Dendritic cell treated with granulocyte-macrophage colony-stimulating factor and Interleukin-4, amounts not matched to agents 40 ng/mL and 50 ng/mL, for 4 days (primary cell): Measurements from ENCODE around the gene STRA8.

Source experiments
- H3K27ac Mint-ChIP-seq: one replicate; pipeline ENCODE4 v1.8.0; 2022; ENCODE audit warnings: mild to moderate bottlenecking, mixed read lengths
- H3K27me3 Mint-ChIP-seq: one replicate; pipeline ENCODE4 v1.8.0; 2022; ENCODE audit warnings: mild to moderate bottlenecking, mixed read lengths
- H3K36me3 Mint-ChIP-seq: one replicate; pipeline ENCODE4 v1.8.0; 2022; ENCODE audit warnings: low read depth, mixed read lengths
- H3K4me1 Mint-ChIP-seq: one replicate; pipeline ENCODE4 v1.8.0; 2022; ENCODE audit warnings: low read depth, mixed read lengths
- H3K4me3 Mint-ChIP-seq: one replicate; pipeline ENCODE4 v1.8.0; 2022; ENCODE audit warnings: mild to moderate bottlenecking, moderate library complexity, mixed read lengths
- H3K9me3 Mint-ChIP-seq: one replicate; pipeline ENCODE4 v1.8.0; 2022; ENCODE audit warnings: mixed read lengths
- intact Hi-C: fragments of 100-400 bp; cut with micrococcal nuclease; formaldehyde crosslinking; loops from one replicate; pipeline ENCODE4 v1.15.0; 2022

The STRA8 gene

DNA sequence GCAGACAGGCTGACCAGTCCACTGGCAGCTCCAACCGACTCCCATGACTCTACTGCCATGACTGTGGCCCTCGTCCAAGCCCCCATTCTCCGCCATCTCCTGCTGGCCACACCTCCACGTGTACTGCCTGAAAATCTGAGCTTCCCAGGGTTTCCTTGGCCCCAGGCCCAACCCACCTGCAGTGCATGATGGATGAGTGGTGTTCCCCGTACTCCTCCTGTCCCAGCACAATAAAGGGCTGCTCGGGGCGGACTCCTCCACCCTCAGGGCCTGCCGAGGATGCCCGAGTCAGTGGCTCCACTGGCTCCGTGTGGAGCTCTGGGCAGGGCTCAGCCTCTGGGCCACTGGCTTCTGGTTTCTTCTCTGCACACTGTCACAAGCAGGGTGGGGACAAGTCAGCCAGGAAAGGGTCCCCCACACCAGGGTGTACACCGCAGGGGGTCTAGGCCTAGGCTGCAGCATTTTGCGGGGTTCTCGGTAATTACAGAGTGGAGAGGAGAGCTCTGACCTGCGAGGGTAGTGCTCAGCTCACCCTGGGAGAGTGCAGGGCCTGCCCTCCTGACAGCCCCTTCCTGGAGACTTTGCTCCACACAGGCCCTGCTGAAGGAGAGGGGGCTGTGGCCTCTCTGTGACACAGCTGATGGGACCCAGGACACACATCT is 37.5 kb upstream of the STRA8 start:
- no peaks in the 10 kb centered on the region for H3K27me3 Mint-ChIP-seq
- intact Hi-C loops = no loop called here
- no peak overlapping the region for H3K27ac Mint-ChIP-seq
- H3K36me3 Mint-ChIP-seq = peaks cover 98% of the 10 kb centered on the region
- no peaks in the 10 kb centered on the region for H3K9me3 Mint-ChIP-seq
- H3K4me3 Mint-ChIP-seq = no peak overlapping the region
- peaks cover under 1% of the 10 kb centered on the region for H3K4me1 Mint-ChIP-seq

DNA sequence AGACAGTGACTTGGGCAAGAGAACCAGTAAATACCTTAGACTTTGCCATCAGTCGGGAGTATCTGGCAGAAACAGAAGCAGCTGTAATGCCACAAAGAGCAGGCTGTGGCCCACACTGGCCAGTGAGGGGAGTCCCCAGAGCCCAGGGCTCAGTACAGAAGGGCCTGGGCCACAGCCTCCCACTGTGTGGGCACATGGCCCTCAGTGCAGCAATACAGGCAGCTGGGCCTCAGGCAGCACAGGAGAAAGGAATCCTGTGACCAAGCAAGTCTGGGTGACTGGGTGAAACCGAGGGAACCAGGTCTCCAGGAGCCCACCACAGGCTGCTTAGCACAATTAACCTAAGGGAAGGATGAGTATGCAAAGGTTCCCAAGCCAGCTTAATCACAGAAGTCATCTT is 36.3 kb upstream of the STRA8 start:
- Mint-ChIP-seq H3K4me1 (no peaks in the 10 kb centered on the region), H3K36me3 (peaks cover 98% of the 10 kb centered on the region), H3K9me3 (no peaks in the 10 kb centered on the region), H3K4me3 (no peak overlapping the region), H3K27me3 (no peaks in the 10 kb centered on the region), H3K27ac (no peak overlapping the region)
- intact Hi-C loops = no loop called here

DNA sequence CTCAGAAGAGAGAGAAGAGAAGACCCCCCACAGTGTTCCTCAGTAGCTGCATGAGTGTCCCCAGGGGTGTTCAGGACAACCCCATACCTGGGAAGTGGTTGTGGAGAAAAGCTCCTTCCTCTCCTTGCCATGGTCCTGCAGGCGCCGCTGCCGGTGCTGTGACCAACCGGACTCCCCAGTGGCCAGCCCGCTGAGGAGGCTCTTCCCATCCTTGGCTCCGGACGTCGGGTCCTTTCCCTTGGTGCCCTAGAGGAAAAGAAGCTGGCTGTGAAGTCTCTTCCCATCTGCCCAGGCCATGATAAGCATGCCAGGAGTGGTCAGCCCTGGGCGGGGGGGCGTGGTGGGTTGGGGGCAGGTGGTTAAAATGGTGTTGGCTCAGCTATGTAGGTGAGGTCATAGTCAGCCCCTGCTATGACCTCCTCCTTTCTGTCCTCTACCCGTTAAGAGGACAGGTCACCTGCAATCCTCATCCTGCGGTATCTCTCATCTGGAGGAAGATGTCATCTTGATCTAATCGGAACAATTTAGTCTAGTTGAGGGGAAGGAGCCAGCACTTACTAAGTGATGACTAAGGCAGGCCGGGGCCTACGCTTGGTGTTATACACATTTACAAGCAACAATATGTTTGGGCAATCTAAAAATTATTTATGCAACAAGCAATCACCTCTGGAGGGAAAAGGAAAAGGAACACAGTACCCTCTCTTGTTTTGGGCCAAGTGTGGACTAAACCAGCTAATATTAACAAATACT is 35.6 kb upstream of the STRA8 start:
- Mint-ChIP-seq H3K4me3 (no peak overlapping the region), H3K36me3 (peaks cover 98% of the 10 kb centered on the region), H3K27me3 (no peaks in the 10 kb centered on the region), H3K9me3 (no peaks in the 10 kb centered on the region), H3K27ac (no peak overlapping the region), H3K4me1 (no peaks in the 10 kb centered on the region)
- intact Hi-C loops = no loop called here

DNA sequence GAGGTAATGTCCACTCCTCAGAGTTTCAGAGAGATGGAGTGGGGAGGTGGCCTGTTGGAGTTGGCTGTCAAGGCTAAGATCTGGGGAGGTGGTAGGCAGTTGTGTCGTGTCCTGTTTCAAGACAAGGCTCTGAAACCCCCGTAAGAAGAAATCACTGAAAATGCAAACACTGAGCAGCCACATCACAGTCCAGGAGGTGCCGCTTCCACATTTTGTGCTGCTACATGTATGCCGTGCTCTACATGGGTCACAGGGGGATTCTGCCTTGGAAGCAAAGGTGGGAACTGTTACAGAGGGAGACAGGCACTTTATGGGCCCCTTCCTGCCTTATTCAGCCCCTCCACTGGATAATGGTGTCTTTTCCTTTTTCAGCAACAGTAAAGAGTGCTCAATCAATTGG is 34.2 kb upstream of the STRA8 start:
- intact Hi-C loops = no loop called here
- H3K27me3 Mint-ChIP-seq = no peaks in the 10 kb centered on the region
- H3K4me3 Mint-ChIP-seq = no peak overlapping the region
- no peaks in the 10 kb centered on the region for H3K4me1 Mint-ChIP-seq
- H3K36me3 Mint-ChIP-seq = peaks cover 98% of the 10 kb centered on the region
- H3K9me3 Mint-ChIP-seq = no peaks in the 10 kb centered on the region
- H3K27ac Mint-ChIP-seq = no peak overlapping the region

DNA sequence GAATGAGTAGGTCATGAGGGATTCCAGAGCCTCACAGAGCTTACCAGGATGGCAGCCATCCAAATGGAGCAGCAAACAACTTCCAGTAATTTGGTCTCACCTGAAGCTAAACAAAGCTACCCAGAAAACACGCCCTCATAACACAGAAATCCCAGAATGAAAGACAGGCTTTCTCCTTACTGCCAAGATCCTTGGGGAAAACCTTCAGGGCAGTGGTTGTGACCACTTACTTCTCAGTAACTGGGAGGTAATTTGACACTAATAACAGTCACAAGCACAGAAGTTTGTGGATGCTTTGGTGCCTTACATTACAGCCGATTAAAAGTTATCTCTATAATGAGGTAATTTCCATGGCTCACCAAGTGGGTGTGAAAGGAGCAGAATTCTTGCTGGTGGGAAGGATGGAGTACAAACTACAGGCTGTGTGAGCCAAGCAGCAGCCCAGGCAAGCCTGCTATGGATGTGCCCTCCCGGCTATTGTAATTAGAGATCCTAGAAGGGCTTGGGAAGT is 32.8 kb upstream of the STRA8 start:
- Mint-ChIP-seq H3K9me3 (no peaks in the 10 kb centered on the region), H3K27ac (no peak overlapping the region), H3K4me1 (peaks cover 1% of the 10 kb centered on the region), H3K36me3 (peaks cover 97% of the 10 kb centered on the region), H3K27me3 (no peaks in the 10 kb centered on the region), H3K4me3 (no peak overlapping the region)
- intact Hi-C loops = no loop called here

DNA sequence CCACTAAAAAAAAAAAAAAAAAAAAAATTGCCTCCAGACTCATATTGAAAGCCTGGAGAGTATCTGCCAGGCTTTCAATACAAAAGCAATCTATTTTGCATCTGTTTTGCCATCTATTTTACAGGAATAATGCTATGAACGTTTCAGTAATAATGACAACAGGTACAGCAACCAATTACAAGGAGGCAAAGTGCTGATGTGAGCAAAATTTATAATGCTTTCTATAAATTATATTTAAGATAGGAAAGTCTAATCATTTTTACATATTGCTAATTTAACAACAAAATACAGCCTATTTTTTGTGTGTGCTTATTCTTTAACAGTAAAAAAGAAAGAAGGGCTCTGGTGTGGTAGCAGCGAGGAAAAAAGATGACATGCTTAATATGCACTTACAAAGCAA is 32.3 kb upstream of the STRA8 start:
- intact Hi-C loops = no loop called here
- H3K27me3 Mint-ChIP-seq = no peaks in the 10 kb centered on the region
- no peaks in the 10 kb centered on the region for H3K9me3 Mint-ChIP-seq
- H3K36me3 Mint-ChIP-seq = peaks cover 97% of the 10 kb centered on the region
- H3K27ac Mint-ChIP-seq = no peak overlapping the region
- H3K4me3 Mint-ChIP-seq = no peak overlapping the region
- peaks cover 6% of the 10 kb centered on the region for H3K4me1 Mint-ChIP-seq

DNA sequence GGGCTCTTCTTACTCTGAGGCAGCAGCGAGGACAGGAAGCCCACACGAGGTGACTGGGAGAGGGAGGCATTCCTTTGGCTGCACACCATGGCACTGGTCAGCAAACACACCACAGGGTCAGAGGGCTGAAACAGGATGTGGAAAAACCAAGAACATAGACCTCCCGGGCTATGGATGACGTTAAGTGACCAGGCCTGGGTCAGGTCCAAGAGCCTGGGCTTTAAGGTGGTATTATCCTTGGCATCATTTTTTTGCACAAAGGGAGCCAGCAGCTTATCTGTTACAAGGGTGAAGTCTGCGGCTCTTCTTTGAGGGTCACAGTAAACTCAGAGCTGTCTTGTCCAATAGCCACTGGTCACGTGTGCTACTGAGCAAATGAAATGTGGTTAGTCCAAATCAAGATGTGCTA is 29.3 kb upstream of the STRA8 start:
- intact Hi-C loops = no loop called here
- Mint-ChIP-seq H3K36me3 (peaks cover 85% of the 10 kb centered on the region), H3K4me1 (peaks cover 34% of the 10 kb centered on the region), H3K27ac (no peak overlapping the region), H3K4me3 (no peak overlapping the region), H3K27me3 (no peaks in the 10 kb centered on the region), H3K9me3 (no peaks in the 10 kb centered on the region)

DNA sequence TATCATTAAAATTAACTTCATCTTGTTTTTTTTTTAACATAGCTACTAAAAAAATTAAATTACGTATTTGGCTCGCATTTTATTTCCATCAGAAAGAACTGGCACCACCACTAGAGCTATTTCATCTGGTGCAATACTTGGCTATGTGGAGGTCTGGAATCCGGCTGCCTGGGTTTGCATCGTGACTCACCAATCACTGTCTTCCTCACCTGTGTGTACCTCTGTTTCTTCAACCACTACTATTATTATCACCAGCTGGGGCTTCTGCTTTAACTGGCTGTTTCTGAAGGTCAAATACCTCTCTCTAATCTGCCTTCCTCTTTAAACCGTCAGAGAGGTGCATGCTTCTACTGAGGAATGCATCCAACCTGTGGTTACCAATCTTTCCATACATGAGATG is 28.8 kb upstream of the STRA8 start:
- Mint-ChIP-seq H3K4me3 (no peak overlapping the region), H3K9me3 (no peaks in the 10 kb centered on the region), H3K36me3 (peaks cover 80% of the 10 kb centered on the region), H3K27ac (no peak overlapping the region), H3K4me1 (peaks cover 39% of the 10 kb centered on the region), H3K27me3 (no peaks in the 10 kb centered on the region)
- intact Hi-C loops = no loop called here

DNA sequence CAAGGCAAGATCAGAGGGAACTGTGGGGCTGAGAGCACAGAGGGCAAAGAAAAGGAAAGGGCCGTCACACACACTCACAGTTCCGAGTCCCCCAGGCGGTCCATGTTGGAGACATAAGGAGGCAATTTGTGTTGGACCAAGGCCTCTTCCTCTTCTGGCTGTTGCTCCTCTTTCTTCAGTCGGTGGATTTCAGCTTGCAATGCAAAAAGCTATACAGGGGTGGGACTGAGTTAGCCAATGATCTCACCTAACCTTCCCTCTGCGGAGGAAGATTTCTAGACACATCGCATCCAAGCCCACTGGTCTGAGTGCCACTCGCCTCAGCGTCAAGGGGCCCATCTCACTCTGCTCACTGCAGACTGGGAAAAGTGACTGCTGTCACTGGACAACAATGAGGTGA is 27.8 kb upstream of the STRA8 start:
- peak overlapping the region; percentile 34 for H3K27ac Mint-ChIP-seq
- intact Hi-C loops = no loop called here
- no peak overlapping the region for H3K4me3 Mint-ChIP-seq
- H3K36me3 Mint-ChIP-seq = peaks cover 75% of the 10 kb centered on the region
- no peaks in the 10 kb centered on the region for H3K27me3 Mint-ChIP-seq
- peaks cover 49% of the 10 kb centered on the region for H3K4me1 Mint-ChIP-seq
- no peaks in the 10 kb centered on the region for H3K9me3 Mint-ChIP-seq

DNA sequence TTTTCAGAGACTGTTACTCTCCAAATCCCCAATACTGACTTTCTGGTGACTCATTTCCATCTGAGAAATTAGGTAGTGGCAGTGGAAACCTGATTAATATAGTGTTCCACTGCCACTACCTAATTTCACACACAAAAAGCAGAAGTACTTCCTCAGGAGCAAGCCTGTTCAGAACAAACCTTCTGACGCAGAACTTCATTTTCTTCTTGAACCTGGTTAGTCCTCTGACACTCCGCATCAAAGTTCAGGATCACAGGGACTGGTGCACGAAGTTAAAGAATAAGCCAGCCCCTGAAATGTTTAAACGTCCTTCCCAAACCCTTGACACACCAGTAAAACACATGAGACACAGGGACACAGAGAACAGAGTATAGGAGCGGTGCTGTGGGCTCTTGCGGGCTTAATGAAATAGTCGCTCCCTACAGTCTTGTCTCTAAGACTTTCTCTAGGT is 26.7 kb upstream of the STRA8 start:
- peak overlapping the region; percentile 90 for H3K27ac Mint-ChIP-seq
- intact Hi-C loops = no loop called here
- H3K9me3 Mint-ChIP-seq = no peaks in the 10 kb centered on the region
- H3K27me3 Mint-ChIP-seq = no peaks in the 10 kb centered on the region
- no peak overlapping the region for H3K4me3 Mint-ChIP-seq
- H3K36me3 Mint-ChIP-seq = peaks cover 72% of the 10 kb centered on the region
- peaks cover 49% of the 10 kb centered on the region for H3K4me1 Mint-ChIP-seq

DNA sequence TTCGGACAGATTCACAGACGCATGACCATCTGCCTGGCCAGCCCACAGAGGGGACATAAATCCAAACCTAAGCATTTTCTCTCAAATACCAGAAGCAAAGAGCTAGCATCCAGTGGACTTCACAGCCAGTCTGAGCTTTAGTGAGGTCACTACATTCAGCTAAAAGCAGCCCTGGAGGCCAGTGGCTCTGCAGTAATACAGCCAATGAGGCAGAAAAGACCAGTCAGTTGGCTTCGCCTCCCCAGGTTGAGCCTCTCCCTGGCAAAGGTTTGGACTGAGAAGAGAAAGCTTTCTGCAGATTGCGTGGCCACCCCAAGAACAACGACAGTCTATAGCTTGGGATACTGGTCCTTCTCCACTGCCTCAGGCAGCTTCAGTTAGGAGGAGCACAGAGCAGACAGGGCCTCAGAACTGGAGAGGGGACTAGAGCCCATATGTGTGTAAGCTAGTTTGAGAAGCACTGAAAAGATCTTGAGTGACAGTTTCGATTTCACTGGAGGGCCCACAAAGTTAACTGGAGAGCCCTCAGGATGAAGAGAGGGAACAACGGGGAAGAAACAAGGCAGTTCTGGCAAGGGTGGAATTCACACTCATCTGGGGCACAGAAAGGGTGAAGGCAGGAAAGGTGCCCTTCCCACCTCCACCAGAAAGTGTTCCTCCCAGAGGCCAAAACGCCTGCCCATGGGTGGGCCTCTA is 26.1 kb upstream of the STRA8 start:
- Mint-ChIP-seq H3K36me3 (peaks cover 66% of the 10 kb centered on the region), H3K4me3 (no peak overlapping the region), H3K9me3 (no peaks in the 10 kb centered on the region), H3K27me3 (no peaks in the 10 kb centered on the region), H3K27ac (peak overlapping the region; percentile 90), H3K4me1 (peaks cover 49% of the 10 kb centered on the region)
- intact Hi-C loops = no loop called here

DNA sequence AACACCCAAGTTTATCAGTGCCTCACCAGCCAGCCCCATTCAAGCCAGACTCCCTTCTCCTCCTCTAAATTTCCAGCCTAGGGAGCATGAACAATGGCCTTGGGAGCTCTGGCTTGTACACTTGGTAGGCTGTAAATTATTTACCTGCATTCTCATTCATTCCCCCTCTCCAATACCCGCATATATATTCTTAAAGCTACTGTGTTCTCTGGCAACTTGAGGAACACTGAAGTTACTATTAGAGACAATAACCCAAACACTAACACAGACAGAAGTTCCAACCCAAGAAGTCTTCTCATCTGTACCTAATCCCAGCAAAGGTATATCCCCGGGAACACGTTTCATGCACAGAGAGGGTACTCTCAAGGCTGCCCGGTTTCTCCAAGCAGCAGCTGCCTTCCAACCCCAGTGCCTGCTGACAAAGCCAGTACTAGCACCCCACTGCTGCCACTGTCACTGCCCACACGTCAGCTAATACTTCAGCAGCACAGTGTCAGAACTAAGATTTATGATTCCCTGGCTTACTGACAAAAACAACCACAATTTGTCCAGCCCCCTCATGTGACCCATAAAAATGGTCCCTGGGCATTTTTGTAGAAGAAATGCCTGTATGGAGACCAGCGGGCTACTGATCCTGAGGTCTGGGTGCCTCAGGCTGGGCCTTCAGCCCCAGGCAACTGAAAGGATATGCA is 25.4 kb upstream of the STRA8 start:
- Mint-ChIP-seq H3K27me3 (peaks cover 3% of the 10 kb centered on the region), H3K4me3 (peak overlapping the region; percentile 91), H3K27ac (peak overlapping the region; percentile 90), H3K36me3 (peaks cover 59% of the 10 kb centered on the region), H3K9me3 (no peaks in the 10 kb centered on the region), H3K4me1 (peaks cover 49% of the 10 kb centered on the region)
- intact Hi-C loops = no loop called here

DNA sequence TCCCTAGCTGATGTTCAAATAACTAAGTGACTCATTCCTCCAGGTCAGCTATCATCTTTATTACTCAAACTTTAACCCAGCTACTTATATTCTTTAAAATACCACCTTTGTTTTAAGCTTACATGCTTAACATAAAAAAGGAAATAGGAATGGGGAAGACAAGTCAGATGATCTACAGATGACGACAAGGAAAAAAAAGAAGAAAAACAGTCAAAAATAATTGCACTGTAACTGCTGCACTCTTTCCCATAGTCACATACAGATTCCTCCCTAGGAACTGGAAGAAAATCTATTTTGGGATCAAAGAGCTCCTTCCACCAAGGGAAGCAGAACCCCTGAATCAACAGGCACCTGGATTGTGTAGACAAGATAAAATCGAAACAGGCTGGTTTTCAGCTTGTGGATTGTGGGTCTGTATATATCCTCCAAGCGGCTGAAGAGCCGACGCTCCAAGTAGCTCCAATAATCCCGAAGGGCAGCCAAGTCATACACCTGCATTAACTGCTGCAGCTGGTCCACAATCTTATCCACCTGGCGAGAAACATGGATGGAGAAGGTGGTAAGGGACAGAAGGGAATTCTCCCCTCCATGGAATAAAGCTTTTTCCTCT is 24.3 kb upstream of the STRA8 start:
- intact Hi-C loops = no loop called here
- H3K4me1 Mint-ChIP-seq = peaks cover 49% of the 10 kb centered on the region
- peaks cover 48% of the 10 kb centered on the region for H3K36me3 Mint-ChIP-seq
- H3K27me3 Mint-ChIP-seq = peaks cover 13% of the 10 kb centered on the region
- H3K9me3 Mint-ChIP-seq = no peaks in the 10 kb centered on the region
- H3K4me3 Mint-ChIP-seq = peak overlapping the region; percentile 91
- H3K27ac Mint-ChIP-seq = peak overlapping the region; percentile 90
